Stimulated activated naive CD4-positive, alpha-beta T cell (primary cell): Measurements from ENCODE around the gene BBS2.

Experiments used
- DNase-seq, 6 experiments: peaks; one replicate each; lab custom pipeline; 2025; lab: John Stamatoyannopoulos, UW

BBS2 gene

GRCh38 chr16:56519459-56520250 lies at the start of gene BBS2:
BBS2 (minus strand) TSS chr16:56520024; CDS start chr16:56519862, 162 bp downstream.
- DNase-seq, result peak; percentile 85 to 95 (median 89)

- DNase-seq, result no peak
These were observed 45.1 kb upstream of the BBS2 start, which contains the start of gene MT4 for GRCh38 chr16:56564793-56565477. MT4 (plus strand) TSS chr16:56565073; CDS start chr16:56565129, 56 bp downstream.

- DNase-seq, result no peak
These were observed 41.3 kb upstream of the BBS2 start for GRCh38 chr16:56561126-56561525.

GRCh38 chr16:56560447-56560846 lies 40.6 kb upstream of the BBS2 start:
- DNase-seq, result no peak

GRCh38 chr16:56559109-56559508 lies 39.3 kb upstream of the BBS2 start:
- no peak for DNase-seq

- DNase-seq, result no peak
These were observed 38.4 kb upstream of the BBS2 start for GRCh38 chr16:56558024-56558747.

GRCh38 chr16:56554441-56554840 lies 34.6 kb upstream of the BBS2 start:
- no peak for DNase-seq

GRCh38 chr16:56551796-56552738 lies 32.2 kb upstream of the BBS2 start:
- no peak for DNase-seq

- no peak for DNase-seq
These were observed 30.0 kb upstream of the BBS2 start for GRCh38 chr16:56549744-56550385.

GRCh38 chr16:56549161-56549560 lies 29.3 kb upstream of the BBS2 start:
- DNase-seq, result no peak

- DNase-seq, result no peak
These were observed 28.2 kb upstream of the BBS2 start for GRCh38 chr16:56547949-56548567.

GRCh38 chr16:56547120-56547948 lies 27.5 kb upstream of the BBS2 start:
- peak in 1 of 6 experiments; percentile 1 for DNase-seq

GRCh38 chr16:56542039-56542438 lies 22.2 kb upstream of the BBS2 start:
- DNase-seq, result no peak

GRCh38 chr16:56539656-56540055 lies 19.8 kb upstream of the BBS2 start:
- no peak for DNase-seq

GRCh38 chr16:56538331-56538730 lies 18.5 kb upstream of the BBS2 start:
- DNase-seq, result no peak

- DNase-seq, result no peak
These were observed 15.1 kb upstream of the BBS2 start for GRCh38 chr16:56534847-56535383.

- no peak for DNase-seq
These were observed 12.9 kb upstream of the BBS2 start for GRCh38 chr16:56532714-56533113.

GRCh38 chr16:56530872-56531271 lies 11.0 kb upstream of the BBS2 start:
- DNase-seq, result no peak

- no peak for DNase-seq
These were observed 5.4 kb upstream of the BBS2 start for GRCh38 chr16:56525236-56525635.
